Ovary (tissue), 10 donors: ENCODE data around the gene AKIRIN1. TPM values are rescaled to one million over a fixed set of nuclear protein-coding genes. Genes with fewer than 3 reads are reported as not detected.

Source experiments
- DNase-seq, 5 donors: peaks; one replicate each; pipeline ENCODE4 v3.0.0-alpha.2; 2019 to 2020
- H3K27ac ChIP-seq, 2 donors: fragments of 200-600 bp; one replicate each; pipeline versions ENCODE4 v1.5.1 to v1.8.0; 2019 to 2022
- H3K27me3 ChIP-seq: fragments of 200-600 bp; one replicate; pipeline ENCODE4 v1.8.0; 2022
- H3K36me3 ChIP-seq: fragments of 200-600 bp; sonication (generic); one replicate; pipeline ENCODE4 v1.5.1; 2019
- H3K4me1 ChIP-seq: one replicate; pipeline ENCODE4 v1.8.1; 2013; ENCODE audit warnings: mild to moderate bottlenecking, moderate library complexity; ENCODE audit not compliant: insufficient read depth
- H3K4me3 ChIP-seq: fragments of 200-600 bp; sonication (generic); one replicate; pipeline ENCODE4 v1.5.1; 2017
- H3K9me3 ChIP-seq, 2 donors: fragments of 200-600 bp in 1 of 2; sonication (generic) in 1 of 2; one replicate each; pipeline versions ENCODE4 v1.5.1 to v1.8.1; 2013 to 2019; ENCODE audit warnings: mild to moderate bottlenecking in 1 of 2, moderate library complexity in 1 of 2
- EP300 ChIP-seq: sonication (generic); formaldehyde crosslinking; IDR thresholded peaks from one replicate; pipeline ENCODE4 v1.6.1; 2017; ENCODE audit warnings: antibody characterized with exemption
- POLR2A ChIP-seq: fragments of 450-650 bp; IDR thresholded peaks from one replicate; pipeline ENCODE4 v1.6.1; 2017; ENCODE audit warnings: antibody characterized with exemption, mild to moderate bottlenecking, moderate library complexity
- WGBS, 3 donors: extraction: QIAGEN DNeasy Blood & Tissue Kit in 1 of 3; methylation state at CpG; one replicate each; pipeline versions ENCODE4 v1.1.5 to v1.1.7; 2013 to 2017; 5-methylcytosine and 5-hydroxymethylcytosine counted together
- intact Hi-C, 4 donors: fragments of 100-400 bp; cut with DNase I; formaldehyde crosslinking; loops; one replicate each; pipeline versions ENCODE4 v1.11.0 to v1.15.1; 2022 to 2023
- long read RNA-seq, 3 donors: library from polyadenylated mRNA in 2 of 3; unstranded in 2 of 3; transcript quantifications; one replicate each; pipeline ENCODE4 v2.0.0 and lab custom pipeline, GENCODE V29; 2021 to 2026
- polyA plus RNA-seq, 2 donors: library from polyadenylated mRNA; stranded (reverse); fragments of 200-250 nt in 1 of 2; fragments of 350-450 nt in 1 of 2; fragmentation: Illumina TruSeq in 1 of 2; extraction: RNeasy Lipid Tissue Mini Kit (QIAGEN cat#74804) in 1 of 2; gene quantifications; one replicate each; pipeline ENCODE4 v1.2.3, GENCODE V29; 2013 to 2014
- total RNA-seq, 7 donors: library from RNA; depleted of rRNA in 2 of 7; stranded (reverse); fragments of >200 nt in 2 of 7; fragmentation: NEBNext Ultra II Directional in 3 of 7; extraction: Animal tissue kit (Norgen Biotek cat#: 25700) in 3 of 7; gene quantifications; one replicate each; pipeline versions ENCODE4 v1.1.0 to v1.2.4, GENCODE V29; 2016 to 2023
- TF ChIP-seq, protein P1 (sequence below), 3 donors: fragments of 450-650 bp in 2 of 3; fragments of 200-600 bp in 1 of 3; IDR thresholded peaks; one replicate each; pipeline versions ENCODE4 v1.5.1 to v1.8.0; 2016 to 2022; ENCODE audit warnings: antibody characterized with exemption in 3 of 3, mild to moderate bottlenecking in 1 of 3
- donor health status: DM: no; HTN: no; CAD: no; lungs with moderate emphysema.
- donor health status: DM: no; HTN: no; CAD: no.
- donor health status: Bipolar disorder and iron deficiency.
- donor health status: DM: yes; HTN: yes; CAD: no.
- donor health status: DM: no; HTN: no; CAD: no.
- donor health status: DM: yes; HTN: yes; CAD: no.

The AKIRIN1 gene, protein sequence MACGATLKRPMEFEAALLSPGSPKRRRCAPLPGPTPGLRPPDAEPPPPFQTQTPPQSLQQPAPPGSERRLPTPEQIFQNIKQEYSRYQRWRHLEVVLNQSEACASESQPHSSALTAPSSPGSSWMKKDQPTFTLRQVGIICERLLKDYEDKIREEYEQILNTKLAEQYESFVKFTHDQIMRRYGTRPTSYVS
- total RNA-seq, result 10 to 100 TPM; 19.1 to 49.0 (median 42.4) TPM
- 10 to 100 TPM; 14.9 to 64.6 TPM for polyA plus RNA-seq
- long read RNA-seq, donor 1, transcript AKIRIN1-202 (5 exons, 2,741 nt), result major isoform, 271 of 299 reads
- long read RNA-seq, donor 1, partial matches to known transcripts, result 20 of 299 reads
- long read RNA-seq, donor 1, other reads (novel, unspliced or antisense), result 4 of 299 reads
- long read RNA-seq, donor 2, transcript AKIRIN1-202 (5 exons, 2,741 nt), result major isoform, 67 of 79 reads
- long read RNA-seq, donor 2, partial matches to known transcripts, result 11 of 79 reads
- long read RNA-seq, donor 2, other reads (novel, unspliced or antisense), result 0 of 79 reads
- long read RNA-seq, donor 3, transcript AKIRIN1-202 (5 exons, 2,741 nt), result major isoform, 97 of 103 reads
- long read RNA-seq, donor 3, partial matches to known transcripts, result 1 of 103 reads
- long read RNA-seq, donor 3, other reads (novel, unspliced or antisense), result 2 of 103 reads

DNA sequence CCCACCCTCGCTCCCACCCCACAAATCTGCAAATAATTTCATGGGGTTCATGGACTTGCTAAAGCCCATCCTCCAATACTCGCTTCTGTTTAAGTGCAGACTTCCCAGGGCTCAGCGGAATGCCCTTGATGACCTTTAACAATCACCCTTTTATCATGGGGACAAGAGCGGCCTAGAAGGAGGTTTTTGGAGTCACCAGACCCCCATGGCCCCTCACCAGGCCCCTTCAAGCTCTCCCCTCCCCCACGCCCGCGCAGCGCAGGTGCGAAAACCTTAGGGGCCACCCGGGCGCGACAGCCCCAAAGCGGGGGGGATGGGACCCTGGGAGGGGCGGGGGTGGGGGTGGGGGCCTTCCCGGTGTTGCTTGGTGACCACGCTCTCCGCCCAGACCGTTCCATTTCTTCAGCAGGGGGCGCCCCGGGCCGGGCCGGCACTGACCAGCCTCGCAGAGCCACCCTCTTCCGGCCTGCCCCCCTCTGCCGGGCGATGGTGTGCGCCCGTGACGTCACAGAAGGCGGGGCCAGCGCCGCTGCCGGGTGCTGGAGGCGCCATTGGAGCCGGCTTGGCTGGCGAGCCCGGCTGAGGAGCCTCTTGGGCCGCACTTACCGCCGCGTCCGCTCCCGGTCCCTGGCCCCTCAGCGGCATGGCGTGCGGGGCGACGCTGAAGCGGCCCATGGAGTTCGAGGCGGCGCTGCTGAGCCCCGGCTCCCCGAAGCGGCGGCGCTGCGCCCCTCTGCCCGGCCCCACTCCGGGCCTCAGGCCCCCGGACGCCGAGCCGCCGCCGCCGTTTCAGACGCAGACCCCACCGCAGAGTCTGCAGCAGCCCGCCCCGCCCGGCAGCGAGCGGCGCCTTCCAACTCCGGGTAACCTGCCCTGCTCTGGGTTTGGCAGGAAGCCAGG is at the start of gene AKIRIN1:
Gene AKIRIN1 (plus strand): TSS at position 539 of the 900 bp plus-strand sequence. CDS start 105 bp downstream, at position 644.
- peak within 1 kb of the TSS; percentile 99 for H3K4me3 ChIP-seq
- peak within 1 kb of the TSS; percentile 68 to 83 for H3K27ac ChIP-seq
- no peaks in the 10 kb centered on the region for H3K27me3 ChIP-seq
- peak; percentile 98 to 99 (median 99) for DNase-seq
- H3K9me3 ChIP-seq, result no peaks in the 10 kb centered on the region
- WGBS, 3 donors, result 1% methylated on average over 37 to 76 of the region's 76 CpGs
- H3K36me3 ChIP-seq, result no peaks in the 10 kb centered on the region
- intact Hi-C loops, result loop anchor here in 2 of 4 donors (10.0 kb wide), 1 partner anchor 116 kb away; the partner anchor contains the start of gene MYCBP (in 2 of the 2)
- peak; percentile 97 for TF ChIP-seq POLR2A
- no peak for TF ChIP-seq EP300
- TF ChIP-seq, protein P1, sequence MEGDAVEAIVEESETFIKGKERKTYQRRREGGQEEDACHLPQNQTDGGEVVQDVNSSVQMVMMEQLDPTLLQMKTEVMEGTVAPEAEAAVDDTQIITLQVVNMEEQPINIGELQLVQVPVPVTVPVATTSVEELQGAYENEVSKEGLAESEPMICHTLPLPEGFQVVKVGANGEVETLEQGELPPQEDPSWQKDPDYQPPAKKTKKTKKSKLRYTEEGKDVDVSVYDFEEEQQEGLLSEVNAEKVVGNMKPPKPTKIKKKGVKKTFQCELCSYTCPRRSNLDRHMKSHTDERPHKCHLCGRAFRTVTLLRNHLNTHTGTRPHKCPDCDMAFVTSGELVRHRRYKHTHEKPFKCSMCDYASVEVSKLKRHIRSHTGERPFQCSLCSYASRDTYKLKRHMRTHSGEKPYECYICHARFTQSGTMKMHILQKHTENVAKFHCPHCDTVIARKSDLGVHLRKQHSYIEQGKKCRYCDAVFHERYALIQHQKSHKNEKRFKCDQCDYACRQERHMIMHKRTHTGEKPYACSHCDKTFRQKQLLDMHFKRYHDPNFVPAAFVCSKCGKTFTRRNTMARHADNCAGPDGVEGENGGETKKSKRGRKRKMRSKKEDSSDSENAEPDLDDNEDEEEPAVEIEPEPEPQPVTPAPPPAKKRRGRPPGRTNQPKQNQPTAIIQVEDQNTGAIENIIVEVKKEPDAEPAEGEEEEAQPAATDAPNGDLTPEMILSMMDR (IDR thresholded peaks at IDR 0.05), result peak in 2 of 3 donors; percentile 36 to 47
- H3K4me1 ChIP-seq, result peaks cover 5% of the 10 kb centered on the region

DNA sequence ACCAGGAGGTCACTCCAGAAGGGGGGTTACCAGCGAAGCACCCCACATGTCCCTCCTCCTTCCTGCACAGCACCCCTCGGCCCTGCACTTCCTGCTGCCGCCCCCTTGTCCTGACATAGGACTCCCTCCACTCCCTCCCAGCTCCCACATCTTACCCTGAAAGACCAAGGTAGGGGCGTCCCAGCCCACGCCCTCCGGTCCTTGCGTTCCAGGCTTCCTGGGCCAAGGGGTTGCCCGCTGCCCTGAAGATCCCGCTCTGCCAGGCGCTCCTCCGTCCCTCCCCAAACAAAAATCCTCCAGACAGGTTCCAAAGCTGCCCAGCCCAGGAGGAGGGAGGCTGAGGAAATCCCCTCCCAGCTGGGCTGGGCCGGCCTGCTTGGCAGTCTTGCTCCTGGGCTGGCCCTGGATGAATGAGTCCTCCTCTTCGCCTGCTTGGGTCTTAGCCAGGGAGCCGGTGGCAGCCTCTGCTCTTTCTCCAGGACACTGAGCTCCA is 49.5 kb upstream of the AKIRIN1 start, which contains the start of gene RHBDL2:
Gene RHBDL2 (minus strand): TSS at position 304 of the 493 bp plus-strand sequence. CDS start 22,618 bp downstream, outside the sequence.
- H3K36me3 ChIP-seq, result no peaks in the 10 kb centered on the region
- H3K4me1 ChIP-seq, result peaks cover 6% of the 10 kb centered on the region
- no peak for TF ChIP-seq EP300
- TF ChIP-seq, protein P1 (IDR thresholded peaks at IDR 0.05), result no peak
- TF ChIP-seq POLR2A, result no peak
- 7 to 12% (median 10%) methylated on average over 14 of the region's 14 CpGs for WGBS, 3 donors
- no peak within 1 kb of the TSS for H3K27ac ChIP-seq
- intact Hi-C loops, result no loop called here
- H3K4me3 ChIP-seq, result peak within 1 kb of the TSS; percentile 32
- no peaks in the 10 kb centered on the region for H3K9me3 ChIP-seq
- DNase-seq, result peak in 4 of 5 donors; percentile 20 to 52 (median 32)
- H3K27me3 ChIP-seq, result no peaks in the 10 kb centered on the region

DNA sequence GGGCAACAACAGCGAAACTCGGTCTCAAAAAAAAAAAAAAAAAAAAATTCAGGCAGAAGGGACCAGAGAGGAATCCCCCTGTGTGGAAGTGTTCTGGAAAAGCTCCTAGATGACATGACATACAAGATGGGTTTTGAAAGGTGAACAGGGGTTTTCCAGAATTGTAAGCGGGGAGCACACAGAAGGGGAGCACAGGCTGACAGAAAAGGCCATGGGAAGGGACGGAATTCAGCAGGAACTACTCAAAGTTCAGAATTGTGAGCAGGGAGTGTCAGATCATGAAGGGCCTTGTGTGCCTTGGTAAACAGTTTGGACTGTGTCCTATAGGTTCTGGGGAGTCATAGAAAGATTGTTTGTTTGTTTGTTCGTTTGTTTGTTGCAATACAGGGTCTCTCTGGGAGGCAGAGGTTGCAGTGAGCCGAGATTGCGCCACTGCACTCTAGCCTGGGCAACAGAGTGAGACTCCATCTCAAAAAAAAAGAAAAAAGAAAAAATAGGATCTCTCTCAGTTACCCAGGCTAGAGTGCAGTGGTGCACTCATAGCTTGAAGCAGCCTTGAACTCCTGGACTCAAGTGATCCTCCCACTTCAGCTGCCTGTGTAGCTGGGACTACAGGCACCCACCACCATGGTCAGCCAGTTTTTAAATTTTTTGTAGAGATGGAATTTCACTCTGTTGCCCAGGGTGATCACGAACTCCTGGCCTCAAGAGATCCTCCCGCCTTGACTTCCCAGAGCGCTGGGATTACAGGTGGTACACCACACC is 48.2 kb upstream of the AKIRIN1 start:
- intact Hi-C loops, result no loop called here
- Histone ChIP-seq H3K27ac (no peak overlapping the region), H3K4me1 (peaks cover 6% of the 10 kb centered on the region), H3K27me3 (no peaks in the 10 kb centered on the region), H3K4me3 (no peak overlapping the region), H3K9me3 (no peaks in the 10 kb centered on the region), H3K36me3 (no peaks in the 10 kb centered on the region)
- 95 to 96% (median 95%) methylated on average over 10 of the region's 10 CpGs for WGBS, 3 donors
- no peak for DNase-seq
- TF ChIP-seq, protein P1 (IDR thresholded peaks at IDR 0.05), result no peak
- TF ChIP-seq POLR2A, result no peak
- no peak for TF ChIP-seq EP300
